Measurements from ENCODE around the gene PCDHGB6.

GRCh38 chr5:141360685-141361084, 47.1 kb upstream of the PCDHGB6 start:
- TF ChIP-seq CTCF (IDR thresholded peaks at IDR 0.05) (no peak), POLR2A (IDR thresholded peaks at IDR 0.05) (no peak)

All from heart left ventricle (tissue), 13 donors.